ENCODE measurements around the gene RNF114. TPM values are rescaled to one million over a fixed set of nuclear protein-coding genes. Genes with fewer than 3 reads are reported as not detected.

Gene RNF114
- polyA plus RNA-seq (2011; rRNA removed) (69.6 and 87.4 TPM in 2 replicates), polyA minus RNA-seq (2011; rRNA and poly(A)+ RNA removed) (61.3 and 72.9 TPM in 2 replicates)

- Histone ChIP-seq H3K27ac (ENCODE audit: low read depth, low read length) (peak within 1 kb of the TSS; percentile 81), H3K27me3 (ENCODE audit: control insufficient read depth, insufficient read depth, low read length) (no peaks in the 10 kb centered on the region), H3K9me3 (ENCODE audit: control insufficient read depth, insufficient read depth, low read length) (no peaks in the 10 kb centered on the region; the same call in 1 of the 2 replicates), H3K4me3 (ENCODE audit: low read depth, low read length) (peak within 1 kb of the TSS; percentile 96)
- CTCF ChIA-PET, result interaction anchor here (3.3 kb wide), 1 partner anchor 135 kb away, joined by 16 read pairs; no protein-coding TSS in a partner anchor
- POLR2A ChIA-PET, result interaction anchor here (1.2 to 3.8 kb wide), 2 partner anchors 12 to 20 kb away, joined by 9 to 21 read pairs; partner anchors contain the start of gene SPATA2
- TF ChIP-seq CTCF (IDR thresholded peaks at IDR 0.05; ENCODE audit: low read depth, low read length), result no peak
- peak; percentile 67 for DNase-seq (ENCODE audit: low read depth, low spot score)
These were observed at the start of gene RNF114 for GRCh38 chr20:49936153-49937026. Gene RNF114 (plus strand): TSS chr20:49936397. CDS start chr20:49936413, 16 bp downstream.

GRCh38 chr20:49886571-49887213 lies 49.5 kb upstream of the RNF114 start:
- Histone ChIP-seq H3K27me3 (ENCODE audit: control insufficient read depth, insufficient read depth, low read length) (no peaks in the 10 kb centered on the region), H3K4me3 (ENCODE audit: low read depth, low read length) (no peak overlapping the region), H3K27ac (ENCODE audit: low read depth, low read length) (no peak overlapping the region), H3K9me3 (ENCODE audit: control insufficient read depth, insufficient read depth, low read length) (no peaks in the 10 kb centered on the region)
- DNase-seq (ENCODE audit: low read depth, low spot score), result no peak
- CTCF ChIA-PET, result interaction anchor here (0.8 to 2.9 kb wide), 6 partner anchors 8 to 276 kb away, joined by 3 to 19 read pairs (median 6); no protein-coding TSS in a partner anchor
- POLR2A ChIA-PET, result no interaction called here
- TF ChIP-seq CTCF (IDR thresholded peaks at IDR 0.05; ENCODE audit: low read depth, low read length), result no peak

GRCh38 chr20:49887251-49888211 lies 48.7 kb upstream of the RNF114 start:
- ChIA-PET CTCF (interaction anchor here (0.8 to 2.9 kb wide), 14 partner anchors 9 to 279 kb away, joined by 3 to 19 read pairs (median 4); no protein-coding TSS in a partner anchor), POLR2A (no interaction called here)
- TF ChIP-seq CTCF (IDR thresholded peaks at IDR 0.05; ENCODE audit: low read depth, low read length), result no peak
- Histone ChIP-seq H3K4me3 (ENCODE audit: low read depth, low read length) (no peak overlapping the region), H3K27ac (ENCODE audit: low read depth, low read length) (no peak overlapping the region), H3K27me3 (ENCODE audit: control insufficient read depth, insufficient read depth, low read length) (no peaks in the 10 kb centered on the region), H3K9me3 (ENCODE audit: control insufficient read depth, insufficient read depth, low read length) (no peaks in the 10 kb centered on the region; the same call in 1 of the 2 replicates)
- DNase-seq (ENCODE audit: low read depth, low spot score), result no peak

- H3K4me3 ChIP-seq (ENCODE audit: low read depth, low read length), result no peak overlapping the region
- ChIA-PET POLR2A (no interaction called here), CTCF (interaction anchor here (0.6 to 2.9 kb wide), 19 partner anchors 9 to 308 kb away, joined by 3 to 19 read pairs (median 5); no protein-coding TSS in a partner anchor)
- H3K27ac ChIP-seq (ENCODE audit: low read depth, low read length), result no peak overlapping the region
- no peaks in the 10 kb centered on the region; the same call in 1 of the 2 replicates for H3K9me3 ChIP-seq (ENCODE audit: control insufficient read depth, insufficient read depth, low read length)
- peak; percentile 84 for TF ChIP-seq CTCF (IDR thresholded peaks at IDR 0.05; ENCODE audit: low read depth, low read length)
- no peak for DNase-seq (ENCODE audit: low read depth, low spot score)
- H3K27me3 ChIP-seq (ENCODE audit: control insufficient read depth, insufficient read depth, low read length), result no peaks in the 10 kb centered on the region
These were observed 47.8 kb upstream of the RNF114 start for GRCh38 chr20:49888212-49889000.
